PFSK-1 (cell line): ENCODE results near the gene SFR1.

Source experiments
- FOXP2 ChIP-seq: optimal IDR thresholded peaks from 2 replicates; pipeline ENCODE3; 2011; ENCODE audit warnings: borderline replicate concordance, control low read depth, inconsistent platforms; ENCODE audit not compliant: insufficient read depth; ENCODE audit errors: extremely low read length, extremely low read depth
- POLR2AphosphoS5 ChIP-seq: IDR thresholded peaks from 2 replicates; pipeline ENCODE4 v1.6.1; 2012; ENCODE audit warnings: low read depth, mild to moderate bottlenecking, control low read depth, low read length, moderate library complexity
- REST ChIP-seq, 2 experiments: IDR thresholded peaks; 2 replicates each; pipeline versions ENCODE4 v1.6.1 to v1.8.0; 2011 to 2012; ENCODE audit warnings: low read depth in 2 of 2, low read length in 2 of 2, control low read depth in 1 of 2, inconsistent platforms in 1 of 2, mild to moderate bottlenecking in 1 of 2, moderate library complexity in 1 of 2; ENCODE audit not compliant: insufficient read depth in 1 of 2
- SIN3A ChIP-seq: IDR thresholded peaks from 2 replicates; pipeline ENCODE4 v1.6.1; 2012; ENCODE audit warnings: mild to moderate bottlenecking, low read length, moderate library complexity, borderline replicate concordance; ENCODE audit not compliant: insufficient read depth
- TAF1 ChIP-seq: IDR thresholded peaks from 2 replicates; pipeline ENCODE4 v1.6.1; 2012; ENCODE audit warnings: low read length, control low read depth, borderline replicate concordance; ENCODE audit not compliant: insufficient read depth

DNA sequence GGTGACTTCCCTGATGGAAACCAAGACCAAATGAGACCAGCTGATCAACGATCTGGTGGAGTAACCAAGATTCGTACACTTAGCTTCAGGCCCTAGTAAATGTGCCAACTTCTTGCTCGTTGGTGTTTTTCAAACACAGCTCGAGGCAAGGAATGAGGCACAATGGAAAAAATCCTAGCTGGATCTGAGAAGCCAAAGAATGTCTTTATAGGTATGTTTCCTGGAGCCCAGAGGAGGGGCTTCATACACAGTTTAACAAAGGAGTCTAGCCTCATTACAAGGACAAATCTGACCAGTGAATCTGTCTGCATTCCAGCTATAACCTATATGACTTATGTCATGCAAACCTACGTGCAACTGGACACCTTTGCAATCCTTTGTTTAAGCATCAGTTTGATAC lies 40.0 kb upstream of the SFR1 start:
- TF ChIP-seq TAF1: no peak
- no peak for TF ChIP-seq REST (IDR thresholded peaks at IDR 0.05; ENCODE audit: insufficient read depth in 1 of 2, low read depth in 2 of 2, low read length in 2 of 2)
- no peak for TF ChIP-seq POLR2AphosphoS5
- TF ChIP-seq SIN3A: no peak
- TF ChIP-seq FOXP2: no peak
